ENCODE data around the gene ZG16. TPM values are rescaled to one million over a fixed set of nuclear protein-coding genes. Genes with fewer than 3 reads are reported as not detected.
"Not testable (repeated sequence)": the region's sequence is repeated elsewhere in the genome, so short reads cannot be mapped to it uniquely, and the experiment has no call there.

The ZG16 gene
- total and polyA plus RNA-seq, 8 donors, result 0.76 to 33.6 (median 1.1) TPM; not detected in 5

DNA sequence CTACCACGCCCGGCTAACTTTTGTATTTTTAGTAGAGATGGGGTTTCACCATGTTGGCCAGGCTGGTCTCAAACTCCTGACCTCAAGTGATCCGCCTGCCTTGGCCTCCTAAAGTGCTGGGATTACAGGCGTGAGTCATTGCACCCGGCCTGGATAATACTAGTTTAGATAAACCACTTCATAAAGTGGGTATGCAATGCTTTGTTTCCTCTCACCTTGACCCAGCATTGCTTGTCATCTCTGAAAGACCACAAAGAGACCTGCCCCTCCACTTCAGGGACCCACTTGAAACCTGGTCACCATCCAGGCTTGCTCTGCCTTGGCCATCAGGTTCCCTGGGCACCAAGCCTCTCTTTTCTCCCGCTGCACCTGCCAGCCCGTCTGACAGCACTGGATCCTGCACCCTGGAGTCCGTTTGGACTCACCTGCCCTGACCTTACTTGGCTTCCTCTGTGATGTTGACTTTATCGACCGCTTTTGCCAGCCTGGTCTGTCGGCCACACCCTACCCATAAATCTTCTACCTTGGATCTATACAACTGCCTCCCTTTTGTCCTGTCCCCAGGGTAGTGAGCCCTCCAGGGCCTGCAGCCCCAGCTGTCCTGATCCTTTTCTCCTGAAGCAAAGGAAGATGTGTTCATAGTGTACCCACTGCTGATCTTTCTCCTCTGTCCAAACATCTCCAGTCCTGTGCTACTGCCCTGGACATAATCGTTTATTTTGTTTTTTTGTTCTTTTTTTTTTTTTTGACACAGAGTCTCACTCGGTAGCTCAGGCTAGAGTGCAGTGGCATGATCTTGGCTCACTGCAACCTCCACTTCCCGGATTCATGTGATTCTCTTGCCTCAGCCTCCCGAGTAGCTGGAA lies 12.7 kb upstream of the ZG16 start:
- intact Hi-C loops (cut with DNase I; ENCODE audit: low total_unique reads), result no loop called here
- no peak overlapping the region for H3K4me3 ChIP-seq
- 45 to 64% (median 49%) methylated on average over 15 of the region's 15 CpGs for WGBS, 5 donors
- H3K36me3 ChIP-seq, result no peaks in the 10 kb centered on the region
- no peaks in the 10 kb centered on the region for H3K9me3 ChIP-seq
- TF ChIP-seq EP300 (IDR thresholded peaks at IDR 0.05), result no peak
- TF ChIP-seq CTCF (IDR thresholded peaks at IDR 0.05), result no peak
- no peak for TF ChIP-seq POLR2A (IDR thresholded peaks at IDR 0.05)
- TF ChIP-seq POLR2AphosphoS5 (IDR thresholded peaks at IDR 0.05), result no peak
- H3K27me3 ChIP-seq, result peaks cover 0 to 6% (median 0%) of the 10 kb centered on the region in 3 donors
- peak in 1 of 2 donors; percentile 66 for DNase-seq
- H3K4me1 ChIP-seq, result peaks cover 0 to 12% (median 3%) of the 10 kb centered on the region in 4 donors
- no peak overlapping the region for H3K27ac ChIP-seq

- H3K36me3 ChIP-seq, result no peaks in the 10 kb centered on the region
- WGBS, 5 donors, result 79 to 94% (median 87%) methylated on average over 3 of the region's 3 CpGs
- H3K4me3 ChIP-seq, result no peak overlapping the region
Observed at GRCh38 chr16:29766571-29766970, 11.5 kb upstream of the ZG16 start.

DNA sequence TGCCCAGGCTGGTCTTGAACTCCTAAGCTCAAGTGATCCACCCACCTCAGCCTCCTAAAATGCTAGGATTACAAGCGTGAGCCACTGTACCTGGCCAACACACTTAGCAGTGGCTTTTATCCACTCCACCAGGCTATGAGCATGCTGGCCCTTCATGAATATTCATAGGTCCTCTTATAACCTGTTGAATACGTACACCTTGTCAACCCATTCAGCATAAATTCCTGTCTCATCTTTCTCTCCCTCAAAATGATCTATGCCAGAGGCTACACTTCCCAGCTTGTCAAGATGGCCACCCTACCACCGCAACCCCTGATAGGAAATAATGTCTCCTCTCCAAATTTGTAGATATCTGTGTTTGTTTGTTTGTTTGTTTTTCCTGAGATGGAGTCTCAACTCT lies 11.0 kb upstream of the ZG16 start:
- DNase-seq, result no peak
- H3K4me1 ChIP-seq, result peaks cover 0 to 12% (median 3%) of the 10 kb centered on the region in 4 donors
- no peaks in the 10 kb centered on the region for H3K9me3 ChIP-seq
- TF ChIP-seq EP300 (IDR thresholded peaks at IDR 0.05) (no peak), POLR2A (IDR thresholded peaks at IDR 0.05) (no peak)
- H3K27ac ChIP-seq, result no peak overlapping the region
- H3K4me3 ChIP-seq, result no peak overlapping the region
- no peaks in the 10 kb centered on the region for H3K36me3 ChIP-seq
- 89 to 94% (median 93%) methylated on average over 3 of the region's 3 CpGs for WGBS, 5 donors
- peaks cover 0 to 6% (median 0%) of the 10 kb centered on the region in 3 donors for H3K27me3 ChIP-seq
- intact Hi-C loops (cut with DNase I; ENCODE audit: low total_unique reads), result no loop called here

More at GRCh38 chr16:29766571-29766970, 11.5 kb upstream of the ZG16 start:
- Histone ChIP-seq H3K27ac (no peak overlapping the region), H3K4me1 (peaks cover 0 to 12% (median 3%) of the 10 kb centered on the region in 4 donors), H3K9me3 (no peaks in the 10 kb centered on the region), H3K27me3 (peaks cover 0 to 6% (median 0%) of the 10 kb centered on the region in 3 donors)
- TF ChIP-seq EP300 (IDR thresholded peaks at IDR 0.05), result no peak
- TF ChIP-seq POLR2A (IDR thresholded peaks at IDR 0.05), result no peak
- intact Hi-C loops (cut with DNase I; ENCODE audit: low total_unique reads), result no loop called here
- no peak for DNase-seq

DNA sequence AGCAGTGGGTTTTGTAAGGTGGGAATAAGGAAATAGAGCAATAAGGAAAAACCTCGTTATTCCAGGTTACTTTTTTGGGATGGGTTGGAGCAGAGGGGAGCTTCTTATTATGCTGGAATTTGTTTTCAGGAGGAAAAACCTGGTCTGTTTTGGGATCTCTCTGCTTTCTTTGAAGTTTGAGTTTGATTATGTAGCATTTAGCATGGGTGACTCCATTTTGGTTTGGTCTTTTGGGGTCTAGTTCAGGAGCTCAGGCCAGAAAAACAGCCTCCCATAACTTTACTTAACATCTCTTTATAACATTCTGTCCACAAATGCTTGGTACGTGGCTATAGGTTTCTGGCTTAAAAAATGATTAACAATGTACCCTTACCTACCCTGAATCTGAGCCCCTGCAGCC lies 8.5 kb upstream of the ZG16 start:
- peaks cover 0 to under 1% (median 0%) of the 10 kb centered on the region in 3 donors for H3K27me3 ChIP-seq
- no peak overlapping the region for H3K27ac ChIP-seq
- no peak overlapping the region for H3K4me3 ChIP-seq
- H3K9me3 ChIP-seq, result no peaks in the 10 kb centered on the region
- WGBS, 5 donors, result 81 to 90% (median 86%) methylated on average over 2 of the region's 2 CpGs
- no peak for DNase-seq
- peaks cover 0 to 12% (median 3%) of the 10 kb centered on the region in 4 donors for H3K4me1 ChIP-seq
- no peaks in the 10 kb centered on the region for H3K36me3 ChIP-seq
- TF ChIP-seq EP300 (IDR thresholded peaks at IDR 0.05), result no peak
- TF ChIP-seq POLR2AphosphoS5 (IDR thresholded peaks at IDR 0.05), result no peak
- TF ChIP-seq POLR2A (IDR thresholded peaks at IDR 0.05), result no peak
- no peak for TF ChIP-seq CTCF (IDR thresholded peaks at IDR 0.05)
- intact Hi-C loops (cut with DNase I; ENCODE audit: low total_unique reads), result no loop called here

DNA sequence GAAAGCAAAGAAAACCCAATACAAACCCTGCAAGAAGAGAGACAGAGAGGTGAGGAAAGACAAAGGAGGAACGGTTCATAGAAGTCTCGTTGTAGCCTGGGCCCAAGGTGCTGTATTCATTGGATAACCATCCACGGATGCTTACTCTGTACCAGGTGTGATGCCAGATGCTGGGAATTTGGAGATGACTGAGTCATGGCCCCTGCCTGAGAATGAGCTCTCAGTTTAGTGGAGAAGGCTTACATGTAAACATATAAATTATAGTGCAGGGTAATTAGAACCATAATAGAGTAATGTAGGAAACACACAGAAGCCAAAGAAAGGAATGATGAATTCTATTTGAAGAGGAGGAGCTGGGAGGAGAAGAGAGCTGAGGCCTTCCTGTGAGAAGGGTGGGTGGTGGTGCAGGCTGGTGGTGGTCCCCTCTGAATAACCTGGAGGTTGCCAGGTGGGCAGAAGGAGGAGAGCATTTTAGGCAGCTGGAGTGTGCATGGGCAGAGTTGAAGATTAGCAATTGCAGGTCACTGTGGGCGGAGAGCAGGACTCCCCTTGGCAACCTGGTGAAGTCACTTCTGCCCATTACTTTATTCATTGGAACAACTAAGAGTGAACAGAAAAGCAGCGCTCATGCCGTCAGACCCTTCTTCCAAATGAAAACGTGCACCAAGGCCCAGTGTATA lies 7.7 kb upstream of the ZG16 start:
- no peak for DNase-seq
- H3K9me3 ChIP-seq, result no peaks in the 10 kb centered on the region
- H3K36me3 ChIP-seq, result no peaks in the 10 kb centered on the region
- H3K4me3 ChIP-seq, result no peak overlapping the region
- H3K27me3 ChIP-seq, result no peaks in the 10 kb centered on the region
- no peak for TF ChIP-seq POLR2AphosphoS5 (IDR thresholded peaks at IDR 0.05)
- no peak for TF ChIP-seq CTCF (IDR thresholded peaks at IDR 0.05)
- no peak for TF ChIP-seq POLR2A (IDR thresholded peaks at IDR 0.05)
- no peak for TF ChIP-seq EP300 (IDR thresholded peaks at IDR 0.05)
- peaks cover 0 to 3% (median under 1%) of the 10 kb centered on the region in 4 donors for H3K4me1 ChIP-seq
- no peak overlapping the region for H3K27ac ChIP-seq
- WGBS, 5 donors, result 74 to 76% (median 75%) methylated on average over 7 of the region's 7 CpGs
- intact Hi-C loops (cut with DNase I; ENCODE audit: low total_unique reads), result no loop called here

DNA sequence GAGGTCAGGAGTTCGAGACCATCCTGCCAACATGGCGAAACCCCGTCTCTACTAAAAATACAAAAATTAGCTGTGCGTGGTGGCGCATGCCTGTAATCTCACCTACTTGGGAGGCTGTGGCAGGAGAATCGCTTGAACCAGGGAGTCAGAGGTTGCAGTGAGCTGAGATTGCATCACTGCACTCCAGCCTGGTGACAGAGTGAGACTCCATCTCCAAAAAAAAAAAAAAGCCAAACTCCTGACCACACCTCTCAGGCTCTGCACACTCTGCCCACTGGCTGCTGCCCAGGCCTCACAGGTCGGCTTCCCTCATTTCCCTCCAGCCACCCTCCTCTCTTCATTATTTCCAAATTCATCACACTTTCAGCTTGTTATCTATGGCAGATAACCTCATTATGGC lies 5.7 kb upstream of the ZG16 start:
- DNase-seq; H3K4me3 ChIP-seq; H3K4me1 ChIP-seq; H3K9me3 ChIP-seq; H3K27me3 ChIP-seq; intact Hi-C loops (cut with DNase I; ENCODE audit: low total_unique reads); H3K27ac ChIP-seq; H3K36me3 ChIP-seq: not testable (repeated sequence)
- 80 to 88% (median 83%) methylated on average over 7 of the region's 7 CpGs for WGBS, 5 donors
